ENCODE data around the gene CNOT4. TPM values are rescaled to one million over a fixed set of nuclear protein-coding genes. Genes with fewer than 3 reads are reported as not detected.

Gene CNOT4
- total and polyA plus RNA-seq, 2 donors: 11.7 to 36.1 TPM

DNA sequence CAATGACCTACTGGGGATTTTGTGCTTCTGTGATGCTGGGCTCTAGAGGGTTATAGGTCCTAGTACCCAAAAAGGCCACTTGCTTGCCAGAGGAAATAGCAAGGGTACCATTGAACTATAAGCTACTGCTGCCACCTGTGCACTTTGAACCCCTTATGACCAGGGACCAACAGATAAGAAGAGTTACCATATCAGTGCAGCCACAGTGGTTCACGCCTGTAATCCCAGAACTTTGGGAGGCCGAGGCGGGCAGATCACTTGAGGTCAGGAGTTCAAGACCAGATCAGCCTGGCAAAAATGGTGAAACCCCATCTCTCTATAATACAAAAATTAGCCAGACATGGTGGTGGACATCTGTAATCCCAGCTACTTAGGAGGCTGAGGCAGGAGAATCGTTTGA, 15.5 kb upstream of the CNOT4 start:
- DNase-seq (ENCODE audit: extremely low spot score): no peak
- H3K4me3 ChIP-seq (ENCODE audit: low read depth, low read length): no peak overlapping the region
- WGBS: 87% methylated on average over 4 of the region's 4 CpGs
- no peaks in the 10 kb centered on the region for H3K4me1 ChIP-seq (ENCODE audit: insufficient read depth)
- no peaks in the 10 kb centered on the region for H3K36me3 ChIP-seq (ENCODE audit: insufficient read depth)
- no peak overlapping the region for H3K27ac ChIP-seq (ENCODE audit: low read depth)

DNA sequence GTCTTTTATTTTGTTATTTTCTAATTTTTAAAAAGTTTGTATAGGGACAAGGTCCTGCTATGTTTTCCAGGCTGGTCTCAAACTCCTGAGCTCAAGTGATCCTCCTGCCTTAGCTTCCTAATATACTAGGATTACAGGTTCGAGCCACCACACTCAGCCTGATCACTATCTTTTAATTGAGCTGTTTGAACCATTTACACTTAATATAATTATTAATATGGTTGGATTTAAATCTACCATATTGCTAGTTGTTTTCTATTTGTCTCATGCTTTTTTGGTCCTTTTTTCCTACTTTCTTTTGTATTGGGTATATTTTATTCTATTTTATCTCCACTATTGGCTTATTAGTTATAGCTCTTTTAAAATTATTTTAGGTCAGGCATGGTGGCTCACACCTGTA, 13.2 kb upstream of the CNOT4 start:
- H3K27ac ChIP-seq (ENCODE audit: low read depth): no peak overlapping the region
- WGBS: 95% methylated on average over 1 of the region's 1 CpG
- H3K36me3 ChIP-seq (ENCODE audit: insufficient read depth): no peaks in the 10 kb centered on the region
- no peak overlapping the region for H3K4me3 ChIP-seq (ENCODE audit: low read depth, low read length)
- DNase-seq (ENCODE audit: extremely low spot score): no peak
- H3K4me1 ChIP-seq (ENCODE audit: insufficient read depth): no peaks in the 10 kb centered on the region

- WGBS: 89% methylated on average over 6 of the region's 6 CpGs
- no peak for DNase-seq (ENCODE audit: extremely low spot score)
- no peaks in the 10 kb centered on the region for H3K4me1 ChIP-seq (ENCODE audit: insufficient read depth)
- H3K27ac ChIP-seq (ENCODE audit: low read depth): no peak overlapping the region
- H3K4me3 ChIP-seq (ENCODE audit: low read depth, low read length): no peak overlapping the region
- H3K36me3 ChIP-seq (ENCODE audit: insufficient read depth): no peaks in the 10 kb centered on the region
Observed at GRCh38 chr7:135522509-135522908, 12.6 kb upstream of the CNOT4 start.

GRCh38 chr7:135519871-135520270, 10.0 kb upstream of the CNOT4 start:
- Histone ChIP-seq H3K4me1 (ENCODE audit: insufficient read depth) (no peaks in the 10 kb centered on the region), H3K36me3 (ENCODE audit: insufficient read depth) (no peaks in the 10 kb centered on the region), H3K4me3 (ENCODE audit: low read depth, low read length) (no peak overlapping the region), H3K27ac (ENCODE audit: low read depth) (no peak overlapping the region)
- WGBS: 87% methylated on average over 4 of the region's 4 CpGs
- no peak for DNase-seq (ENCODE audit: extremely low spot score)

- Histone ChIP-seq H3K4me1 (ENCODE audit: insufficient read depth) (no peaks in the 10 kb centered on the region), H3K27ac (ENCODE audit: low read depth) (no peak overlapping the region), H3K4me3 (ENCODE audit: low read depth, low read length) (no peak overlapping the region), H3K36me3 (ENCODE audit: insufficient read depth) (no peaks in the 10 kb centered on the region)
- no peak for DNase-seq (ENCODE audit: extremely low spot score)
Observed at GRCh38 chr7:135519233-135519688, 9.4 kb upstream of the CNOT4 start.

GRCh38 chr7:135518748-135519147, 8.8 kb upstream of the CNOT4 start:
- Histone ChIP-seq H3K4me3 (ENCODE audit: low read depth, low read length) (no peak overlapping the region), H3K27ac (ENCODE audit: low read depth) (no peak overlapping the region), H3K4me1 (ENCODE audit: insufficient read depth) (no peaks in the 10 kb centered on the region), H3K36me3 (ENCODE audit: insufficient read depth) (no peaks in the 10 kb centered on the region)
- DNase-seq (ENCODE audit: extremely low spot score): no peak
- 84% methylated on average over 1 of the region's 1 CpG for WGBS

- no peak for DNase-seq (ENCODE audit: extremely low spot score)
- H3K4me3 ChIP-seq (ENCODE audit: low read depth, low read length): no peak overlapping the region
- H3K27ac ChIP-seq (ENCODE audit: low read depth): no peak overlapping the region
- no peaks in the 10 kb centered on the region for H3K36me3 ChIP-seq (ENCODE audit: insufficient read depth)
- H3K4me1 ChIP-seq (ENCODE audit: insufficient read depth): no peaks in the 10 kb centered on the region
- WGBS: 79% methylated on average over 3 of the region's 3 CpGs
Observed at GRCh38 chr7:135517060-135517459, 7.2 kb upstream of the CNOT4 start.

DNA sequence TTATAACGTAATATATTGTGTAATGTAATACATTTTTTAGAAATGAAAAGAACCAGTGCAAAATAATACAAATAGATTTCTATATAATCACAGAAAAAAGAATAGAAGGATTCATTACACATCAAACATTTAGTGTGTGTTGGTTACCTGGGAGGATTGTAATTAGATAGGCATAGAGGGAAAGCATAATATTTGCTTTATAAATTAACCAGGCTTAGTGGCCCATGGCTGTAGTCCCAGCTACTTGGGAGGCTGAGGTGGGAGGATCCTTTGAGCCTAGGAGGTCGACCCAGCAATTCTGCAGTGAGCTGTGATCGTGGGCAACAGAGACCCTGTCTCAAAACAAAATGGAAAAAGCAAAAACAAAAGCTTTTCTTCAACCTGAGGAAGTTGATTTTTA, 5.0 kb upstream of the CNOT4 start:
- no peak for DNase-seq (ENCODE audit: extremely low spot score)

GRCh38 chr7:135512135-135512887, 2.4 kb upstream of the CNOT4 start:
- Histone ChIP-seq H3K36me3 (ENCODE audit: insufficient read depth) (no peaks in the 10 kb centered on the region), H3K4me1 (ENCODE audit: insufficient read depth) (no peaks in the 10 kb centered on the region), H3K4me3 (ENCODE audit: low read depth, low read length) (no peak overlapping the region), H3K27ac (ENCODE audit: low read depth) (no peak overlapping the region)
- no peak for DNase-seq (ENCODE audit: extremely low spot score)
- WGBS: 94% methylated on average over 2 of the region's 2 CpGs

More for the DNA sequence above, 5.0 kb upstream of the CNOT4 start:
- Histone ChIP-seq H3K4me1 (ENCODE audit: insufficient read depth) (no peaks in the 10 kb centered on the region), H3K27ac (ENCODE audit: low read depth) (no peak overlapping the region), H3K4me3 (ENCODE audit: low read depth, low read length) (no peak overlapping the region), H3K36me3 (ENCODE audit: insufficient read depth) (no peaks in the 10 kb centered on the region)
- 76% methylated on average over 3 of the region's 3 CpGs for WGBS

GRCh38 chr7:135510592-135511183, 786 bp upstream of the CNOT4 start:
- Histone ChIP-seq H3K36me3 (ENCODE audit: insufficient read depth) (no peaks in the 10 kb centered on the region), H3K4me1 (ENCODE audit: insufficient read depth) (no peaks in the 10 kb centered on the region), H3K4me3 (ENCODE audit: low read depth, low read length) (peak overlapping the region; percentile 67), H3K27ac (ENCODE audit: low read depth) (no peak overlapping the region)
- WGBS: 2% methylated on average over 17 of the region's 17 CpGs
- peak; percentile 15 for DNase-seq (ENCODE audit: extremely low spot score)

GRCh38 chr7:135509589-135509838, 388 bp downstream of the CNOT4 start:
- peak overlapping the region; percentile 67 for H3K4me3 ChIP-seq (ENCODE audit: low read depth, low read length)
- no peak for DNase-seq (ENCODE audit: extremely low spot score)
- no peaks in the 10 kb centered on the region for H3K4me1 ChIP-seq (ENCODE audit: insufficient read depth)
- H3K27ac ChIP-seq (ENCODE audit: low read depth): peak overlapping the region; percentile 92
- no peaks in the 10 kb centered on the region for H3K36me3 ChIP-seq (ENCODE audit: insufficient read depth)
- WGBS: under 1% methylated on average over 14 of the region's 14 CpGs

DNA sequence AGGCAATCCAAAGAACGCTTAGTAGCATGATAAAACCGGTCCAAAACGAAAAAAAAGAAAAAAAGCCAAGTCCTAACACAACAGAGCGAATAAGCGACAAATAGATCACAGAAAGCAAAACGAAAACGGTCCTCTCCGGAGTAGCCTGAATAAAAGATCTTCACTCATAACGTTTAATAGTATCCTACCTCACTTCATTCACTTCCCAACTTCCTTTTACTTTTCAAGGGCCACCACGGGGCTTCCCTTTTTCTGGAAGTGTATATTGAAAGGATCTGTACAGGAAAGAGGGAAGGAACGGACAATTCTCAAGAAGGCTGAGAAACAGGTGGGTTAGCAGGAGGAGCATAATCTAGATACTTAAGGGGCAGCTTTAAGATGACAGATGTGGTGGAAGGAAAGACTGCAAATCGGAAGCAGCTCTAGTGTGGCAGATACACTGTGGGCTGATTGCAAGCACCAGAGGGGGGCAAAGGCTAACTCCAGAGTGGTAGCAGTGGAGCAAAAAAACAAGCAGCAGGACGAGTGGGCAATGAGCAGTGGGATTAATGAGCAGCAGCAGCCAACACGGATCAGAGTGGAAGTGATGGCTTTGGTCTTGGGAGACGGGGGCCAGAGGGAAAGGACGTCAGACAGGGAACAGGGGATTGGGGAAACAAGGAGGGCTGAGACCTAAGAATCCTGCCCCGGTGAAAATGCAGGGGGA, 866 bp downstream of the CNOT4 start:
- Histone ChIP-seq H3K4me1 (ENCODE audit: insufficient read depth) (no peaks in the 10 kb centered on the region), H3K27ac (ENCODE audit: low read depth) (peak overlapping the region; percentile 92), H3K36me3 (ENCODE audit: insufficient read depth) (no peaks in the 10 kb centered on the region), H3K4me3 (ENCODE audit: low read depth, low read length) (peak overlapping the region; percentile 67)
- WGBS: under 1% methylated on average over 17 of the region's 17 CpGs
- peak; percentile 4 for DNase-seq (ENCODE audit: extremely low spot score)

- WGBS: 81% methylated on average over 2 of the region's 2 CpGs
- peaks cover 2% of the 10 kb centered on the region for H3K4me1 ChIP-seq (ENCODE audit: insufficient read depth)
- DNase-seq (ENCODE audit: extremely low spot score): no peak
- no peak overlapping the region for H3K4me3 ChIP-seq (ENCODE audit: low read depth, low read length)
- no peaks in the 10 kb centered on the region for H3K36me3 ChIP-seq (ENCODE audit: insufficient read depth)
- H3K27ac ChIP-seq (ENCODE audit: low read depth): no peak overlapping the region
Observed at GRCh38 chr7:135501402-135501801, 8.5 kb downstream of the CNOT4 start.

- peaks cover 2% of the 10 kb centered on the region for H3K4me1 ChIP-seq (ENCODE audit: insufficient read depth)
- no peak for DNase-seq (ENCODE audit: extremely low spot score)
- WGBS: 76% methylated on average over 3 of the region's 3 CpGs
- no peaks in the 10 kb centered on the region for H3K36me3 ChIP-seq (ENCODE audit: insufficient read depth)
- H3K4me3 ChIP-seq (ENCODE audit: low read depth, low read length): no peak overlapping the region
- H3K27ac ChIP-seq (ENCODE audit: low read depth): no peak overlapping the region
Observed at GRCh38 chr7:135499818-135500217, 10.1 kb downstream of the CNOT4 start.

Measured in urinary bladder (tissue), 4 donors.